Cardiac muscle cell (in vitro differentiated cells and primary cell): Measurements from ENCODE around the gene PRICKLE2. TPM values are rescaled to one million over a fixed set of nuclear protein-coding genes. Genes with fewer than 3 reads are reported as not detected.
A peak's percentile ranks its signal among the peaks of the same experiment; 100 is the strongest.

ENCODE experiments used
- DNase-seq, 2 donors: peaks; one replicate each; pipeline versions ENCODE4 v3.0.0 to v3.0.0-alpha.2; 2010 to 2017; ENCODE audit warnings: low read depth in 1 of 2, low spot score in 1 of 2
- H3K27ac ChIP-seq: fragments of 200-600 bp; sonication (generic); 2 replicates; pipeline ENCODE4 v1.5.1; 2016
- H3K27me3 ChIP-seq: fragments of 200-600 bp; sonication (generic); 2 replicates; pipeline ENCODE4 v1.6.0; 2016; ENCODE audit warnings: control low read depth
- H3K36me3 ChIP-seq: fragments of 200-600 bp; sonication (generic); 2 replicates; pipeline ENCODE4 v1.5.1; 2016; ENCODE audit warnings: control low read depth
- H3K4me1 ChIP-seq: fragments of 200-600 bp; sonication (generic); 2 replicates; pipeline ENCODE4 v1.8.1; 2017; ENCODE audit warnings: low read depth, mild to moderate bottlenecking, mixed run types
- H3K4me3 ChIP-seq: fragments of 200-600 bp; sonication (generic); 2 replicates; pipeline ENCODE4 v1.5.1; 2016; ENCODE audit warnings: mild to moderate bottlenecking
- H3K9me3 ChIP-seq: fragments of 200-600 bp; sonication (generic); 2 replicates; pipeline ENCODE4 v1.5.1; 2017; ENCODE audit warnings: low read depth, mild to moderate bottlenecking, control low read depth
- CTCF ChIP-seq: IDR thresholded peaks from 2 replicates; pipeline ENCODE4 v1.5.1; 2012; ENCODE audit warnings: low read depth, mild to moderate bottlenecking, low read length
- polyA plus RNA-seq: library from polyadenylated mRNA; unstranded; fragments of >200 nt; fragmentation: Nextera tagmentation; extraction: Ambion mirVana; gene quantifications from 2 replicates; pipeline ENCODE4 v1.2.1, GENCODE V29; 2016
- total RNA-seq: library from RNA; depleted of rRNA; stranded (reverse); fragments of >200 nt; gene quantifications from 2 replicates; pipeline ENCODE4 v1.2.3, GENCODE V29; 2016

The PRICKLE2 gene
- total and polyA plus RNA-seq, 2 experiments from 2014 or later: 4.3 to 11.7 TPM

GRCh38 chr3:64270142-64270865 is 45.0 kb upstream of the PRICKLE2 start:
- Histone ChIP-seq H3K9me3 (no peaks in the 10 kb centered on the region), H3K4me3 (no peak overlapping the region), H3K36me3 (no peaks in the 10 kb centered on the region), H3K4me1 (peaks cover 17% of the 10 kb centered on the region), H3K27ac (no peak overlapping the region), H3K27me3 (no peaks in the 10 kb centered on the region)
- TF ChIP-seq CTCF: no peak
- DNase-seq: no peak

GRCh38 chr3:64268926-64269325 is 43.7 kb upstream of the PRICKLE2 start:
- Histone ChIP-seq H3K9me3 (no peaks in the 10 kb centered on the region), H3K4me1 (peaks cover 25% of the 10 kb centered on the region), H3K4me3 (no peak overlapping the region), H3K27me3 (no peaks in the 10 kb centered on the region), H3K36me3 (no peaks in the 10 kb centered on the region), H3K27ac (no peak overlapping the region)
- no peak for DNase-seq
- no peak for TF ChIP-seq CTCF

- peak; percentile 79 to 82 for DNase-seq
- Histone ChIP-seq H3K4me1 (peaks cover 34% of the 10 kb centered on the region), H3K27ac (peak overlapping the region; percentile 86), H3K9me3 (no peaks in the 10 kb centered on the region), H3K27me3 (no peaks in the 10 kb centered on the region), H3K4me3 (peak overlapping the region; percentile 84), H3K36me3 (no peaks in the 10 kb centered on the region)
- TF ChIP-seq CTCF: no peak
These were observed 42.7 kb upstream of the PRICKLE2 start for GRCh38 chr3:64267721-64268604.

GRCh38 chr3:64266983-64267382 is 41.7 kb upstream of the PRICKLE2 start:
- Histone ChIP-seq H3K36me3 (no peaks in the 10 kb centered on the region), H3K9me3 (no peaks in the 10 kb centered on the region), H3K4me3 (peak overlapping the region; percentile 84), H3K27me3 (no peaks in the 10 kb centered on the region), H3K4me1 (peaks cover 34% of the 10 kb centered on the region), H3K27ac (no peak overlapping the region)
- peak in 1 of 2 donors; percentile 33 for DNase-seq
- no peak for TF ChIP-seq CTCF

- Histone ChIP-seq H3K9me3 (no peaks in the 10 kb centered on the region), H3K36me3 (no peaks in the 10 kb centered on the region), H3K4me3 (peak overlapping the region; percentile 84), H3K4me1 (peaks cover 34% of the 10 kb centered on the region), H3K27me3 (no peaks in the 10 kb centered on the region), H3K27ac (no peak overlapping the region)
- TF ChIP-seq CTCF: no peak
- peak in 1 of 2 donors; percentile 90 for DNase-seq
These were observed 41.0 kb upstream of the PRICKLE2 start for GRCh38 chr3:64266065-64266931.
